Natural killer cell (primary cell): Measurements from ENCODE around the gene EIF4E1B. TPM values are rescaled to one million over a fixed set of nuclear protein-coding genes. Genes with fewer than 3 reads are reported as not detected.

Experiments used
- ATAC-seq, 3 donors: fragments of 150-1000 bp in 2 of 3; fragments of 200-7000 bp in 1 of 3; cut with Tn5 transposase; 1 replicate in 1 of 3; 2 replicates in 2 of 3; pipeline ENCODE4 v1.10.0; 2021; ENCODE audit warnings: mild to moderate bottlenecking in 2 of 3, moderate library complexity in 2 of 3
- DNase-seq, 2 donors: peaks; one replicate each; pipeline versions ENCODE4 v3.0.0 to v3.0.0-alpha.2; 2013 to 2021; ENCODE audit warnings: mixed read lengths in 1 of 2
- H3K27ac ChIP-seq: one replicate; pipeline ENCODE4 v1.5.1; 2013; ENCODE audit warnings: mild to moderate bottlenecking, low read length
- H3K27me3 ChIP-seq: one replicate; pipeline ENCODE4 v1.6.1; 2013; ENCODE audit warnings: low read length; ENCODE audit not compliant: control insufficient read depth, insufficient read depth
- H3K36me3 ChIP-seq: one replicate; pipeline ENCODE4 v1.6.1; 2013; ENCODE audit warnings: low read length; ENCODE audit not compliant: control insufficient read depth, insufficient read depth
- H3K4me1 ChIP-seq: one replicate; pipeline ENCODE4 v1.6.1; 2013; ENCODE audit warnings: low read length; ENCODE audit not compliant: control insufficient read depth, insufficient read depth
- H3K4me3 ChIP-seq: one replicate; pipeline ENCODE4 v1.5.1; 2013; ENCODE audit warnings: low read length
- H3K9me3 ChIP-seq: one replicate; pipeline ENCODE4 v1.6.1; 2013; ENCODE audit warnings: low read length; ENCODE audit not compliant: control insufficient read depth, insufficient read depth
- H3K27ac Mint-ChIP-seq, 2 donors: one replicate each; pipeline ENCODE4 v1.8.0; 2022; ENCODE audit warnings: mild to moderate bottlenecking in 2 of 2, mixed read lengths in 2 of 2, moderate library complexity in 1 of 2
- H3K27me3 Mint-ChIP-seq, 2 donors: one replicate each; pipeline ENCODE4 v1.8.0; 2022; ENCODE audit warnings: low read depth in 2 of 2, mixed read lengths in 2 of 2
- H3K36me3 Mint-ChIP-seq: one replicate; pipeline ENCODE4 v1.8.0; 2022; ENCODE audit warnings: mixed read lengths
- H3K4me1 Mint-ChIP-seq, 2 donors: one replicate each; pipeline ENCODE4 v1.8.0; 2022; ENCODE audit warnings: mixed read lengths in 2 of 2
- H3K4me3 Mint-ChIP-seq: one replicate; pipeline ENCODE4 v1.8.0; 2022; ENCODE audit warnings: mild to moderate bottlenecking, moderate library complexity, mixed read lengths
- H3K9me3 Mint-ChIP-seq, 2 donors: one replicate each; pipeline ENCODE4 v1.8.0; 2022; ENCODE audit warnings: mixed read lengths in 2 of 2
- CTCF ChIP-seq: fragments of 200-600 bp; IDR thresholded peaks from one replicate; pipeline ENCODE4 v1.8.0; 2022; ENCODE audit warnings: antibody characterized with exemption
- WGBS: methylation state at CpG from one replicate; pipeline ENCODE4 v1.1.7; 2013; ENCODE audit warnings: missing lambda C conversion rate; ENCODE audit not compliant: insufficient coverage; 5-methylcytosine and 5-hydroxymethylcytosine counted together
- intact Hi-C: fragments of 100-400 bp; cut with micrococcal nuclease; formaldehyde crosslinking; loops from one replicate; pipeline ENCODE4 v1.14.2; 2022
- total RNA-seq, 4 donors: library from RNA; stranded (reverse); fragments of 120-200 nt in 1 of 4; gene quantifications; one replicate each; pipeline versions ENCODE4 v1.2.3 to v1.2.4, GENCODE V29; 2013 to 2022

Gene EIF4E1B
- total RNA-seq, 3 donors from 2014 or later (not counting 1 experiment from before 2014, with no cell fraction given): not detected

- DNase-seq (no peak), ATAC-seq (no peak)
- Histone ChIP-seq H3K36me3 (no peaks in the 10 kb centered on the region), H3K4me1 (peaks cover 21% of the 10 kb centered on the region), H3K9me3 (no peaks in the 10 kb centered on the region), H3K27ac (no peak overlapping the region), H3K27me3 (peaks cover 22% of the 10 kb centered on the region), H3K4me3 (no peak overlapping the region)
- H3K4me1 Mint-ChIP-seq: peaks cover 5 to 10% of the 10 kb centered on the region in 2 donors
- 68% methylated on average over 8 of the region's 8 CpGs for WGBS
- H3K36me3 Mint-ChIP-seq: no peaks in the 10 kb centered on the region
- intact Hi-C loops: no loop called here
- H3K4me3 Mint-ChIP-seq: no peak overlapping the region
- H3K27me3 Mint-ChIP-seq: peaks cover 41 to 51% of the 10 kb centered on the region in 2 donors
- no peak overlapping the region for H3K27ac Mint-ChIP-seq
- no peaks in the 10 kb centered on the region for H3K9me3 Mint-ChIP-seq
- no peak for TF ChIP-seq CTCF
These were observed 15.5 kb upstream of the EIF4E1B start for GRCh38 chr5:176614805-176615478.

GRCh38 chr5:176616511-176616910, 14.0 kb upstream of the EIF4E1B start:
- Histone ChIP-seq H3K36me3 (no peaks in the 10 kb centered on the region), H3K27ac (no peak overlapping the region), H3K4me3 (no peak overlapping the region), H3K4me1 (peaks cover 30% of the 10 kb centered on the region), H3K27me3 (peaks cover 36% of the 10 kb centered on the region), H3K9me3 (no peaks in the 10 kb centered on the region)
- peaks cover 46 to 57% of the 10 kb centered on the region in 2 donors for H3K27me3 Mint-ChIP-seq
- H3K9me3 Mint-ChIP-seq: no peaks in the 10 kb centered on the region
- intact Hi-C loops: no loop called here
- no peak for TF ChIP-seq CTCF
- H3K36me3 Mint-ChIP-seq: no peaks in the 10 kb centered on the region
- H3K4me1 Mint-ChIP-seq: peaks cover 9 to 19% of the 10 kb centered on the region in 2 donors
- DNase-seq (no peak), ATAC-seq (no peak)
- WGBS: 67% methylated on average over 6 of the region's 7 CpGs
- no peak overlapping the region for H3K4me3 Mint-ChIP-seq
- no peak overlapping the region for H3K27ac Mint-ChIP-seq

- H3K9me3 ChIP-seq: no peaks in the 10 kb centered on the region
- no peaks in the 10 kb centered on the region for H3K9me3 Mint-ChIP-seq
- H3K4me1 Mint-ChIP-seq: peaks cover 7 to 19% of the 10 kb centered on the region in 2 donors
- WGBS: 37% methylated on average over 19 of the region's 19 CpGs
- H3K4me3 Mint-ChIP-seq: peak overlapping the region; percentile 45
- no peak overlapping the region for H3K4me3 ChIP-seq
- DNase-seq: no peak
- no peak overlapping the region for H3K27ac Mint-ChIP-seq
- no peak for TF ChIP-seq CTCF
- intact Hi-C loops: no loop called here
- H3K27me3 ChIP-seq: peaks cover 33% of the 10 kb centered on the region
- H3K4me1 ChIP-seq: peaks cover 32% of the 10 kb centered on the region
- peaks cover 31 to 49% of the 10 kb centered on the region in 2 donors for H3K27me3 Mint-ChIP-seq
- no peaks in the 10 kb centered on the region for H3K36me3 Mint-ChIP-seq
- no peak for ATAC-seq
- H3K27ac ChIP-seq: no peak overlapping the region
- no peaks in the 10 kb centered on the region for H3K36me3 ChIP-seq
These were observed 11.7 kb upstream of the EIF4E1B start for GRCh38 chr5:176618783-176619182.

- intact Hi-C loops: no loop called here
- TF ChIP-seq CTCF: no peak
- H3K4me1 Mint-ChIP-seq: peaks cover 7 to 19% of the 10 kb centered on the region in 2 donors
- peaks cover 31 to 47% of the 10 kb centered on the region in 2 donors for H3K27me3 Mint-ChIP-seq
- peak; percentile 85 to 97 (median 96) for ATAC-seq
- 5% methylated on average over 31 of the region's 31 CpGs for WGBS
- no peak overlapping the region for H3K27ac Mint-ChIP-seq
- peak; percentile 66 to 85 for DNase-seq
- H3K4me3 Mint-ChIP-seq: peak overlapping the region; percentile 45
- Histone ChIP-seq H3K27ac (no peak overlapping the region), H3K4me1 (peaks cover 32% of the 10 kb centered on the region), H3K27me3 (peaks cover 33% of the 10 kb centered on the region), H3K36me3 (no peaks in the 10 kb centered on the region), H3K4me3 (no peak overlapping the region), H3K9me3 (no peaks in the 10 kb centered on the region)
- H3K9me3 Mint-ChIP-seq: no peaks in the 10 kb centered on the region
- H3K36me3 Mint-ChIP-seq: no peaks in the 10 kb centered on the region
These were observed 11.3 kb upstream of the EIF4E1B start for GRCh38 chr5:176619203-176619568.
